Astrocyte of the spinal cord (primary cell): ENCODE data around the gene FAM177A1.
"Not testable (repeated sequence)": the region's sequence is repeated elsewhere in the genome, so short reads cannot be mapped to it uniquely, and the experiment has no call there.

Experiments used
- DNase-seq: peaks from one replicate; pipeline ENCODE4 v3.0.0; 2011; ENCODE audit warnings: low read depth, low spot score
- H3K4me3 ChIP-seq: 2 replicates; pipeline ENCODE4 v1.5.1; 2011; ENCODE audit warnings: low read depth, mild to moderate bottlenecking, low read length, moderate library complexity
- in situ Hi-C: cut with HindIII; loops from 2 replicates; pipeline ENCODE4 v1.10.0; 2017; ENCODE audit warnings: low sequenced_read_pairs
- TF ChIP-seq, protein P1 (sequence below): IDR thresholded peaks from 2 replicates; pipeline ENCODE4 v1.5.1; 2012; ENCODE audit warnings: low read depth, mild to moderate bottlenecking, low read length, inconsistent platforms

The FAM177A1 gene

DNA sequence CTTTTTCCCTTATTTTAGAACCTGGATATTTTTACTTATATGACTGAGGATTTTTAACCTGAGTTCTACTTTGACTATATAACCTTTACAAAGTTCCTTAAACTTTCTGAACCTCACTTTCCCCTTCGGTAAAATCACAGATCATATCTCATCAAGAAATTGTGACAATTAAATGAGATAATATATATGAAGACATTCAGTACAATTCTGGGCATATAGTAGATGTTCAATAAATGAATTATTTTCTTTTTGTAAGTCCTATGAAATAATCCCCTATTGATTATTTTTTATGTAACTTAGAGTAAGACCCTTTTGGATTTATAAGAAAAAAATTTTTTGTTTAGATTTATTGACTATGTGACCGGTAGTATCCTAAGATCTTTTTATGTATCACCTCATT, 17.6 kb upstream of the FAM177A1 start:
- in situ Hi-C loops = no loop called here
- TF ChIP-seq, protein P1, sequence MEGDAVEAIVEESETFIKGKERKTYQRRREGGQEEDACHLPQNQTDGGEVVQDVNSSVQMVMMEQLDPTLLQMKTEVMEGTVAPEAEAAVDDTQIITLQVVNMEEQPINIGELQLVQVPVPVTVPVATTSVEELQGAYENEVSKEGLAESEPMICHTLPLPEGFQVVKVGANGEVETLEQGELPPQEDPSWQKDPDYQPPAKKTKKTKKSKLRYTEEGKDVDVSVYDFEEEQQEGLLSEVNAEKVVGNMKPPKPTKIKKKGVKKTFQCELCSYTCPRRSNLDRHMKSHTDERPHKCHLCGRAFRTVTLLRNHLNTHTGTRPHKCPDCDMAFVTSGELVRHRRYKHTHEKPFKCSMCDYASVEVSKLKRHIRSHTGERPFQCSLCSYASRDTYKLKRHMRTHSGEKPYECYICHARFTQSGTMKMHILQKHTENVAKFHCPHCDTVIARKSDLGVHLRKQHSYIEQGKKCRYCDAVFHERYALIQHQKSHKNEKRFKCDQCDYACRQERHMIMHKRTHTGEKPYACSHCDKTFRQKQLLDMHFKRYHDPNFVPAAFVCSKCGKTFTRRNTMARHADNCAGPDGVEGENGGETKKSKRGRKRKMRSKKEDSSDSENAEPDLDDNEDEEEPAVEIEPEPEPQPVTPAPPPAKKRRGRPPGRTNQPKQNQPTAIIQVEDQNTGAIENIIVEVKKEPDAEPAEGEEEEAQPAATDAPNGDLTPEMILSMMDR = no peak
- no peak overlapping the region for H3K4me3 ChIP-seq
- no peak for DNase-seq

DNA sequence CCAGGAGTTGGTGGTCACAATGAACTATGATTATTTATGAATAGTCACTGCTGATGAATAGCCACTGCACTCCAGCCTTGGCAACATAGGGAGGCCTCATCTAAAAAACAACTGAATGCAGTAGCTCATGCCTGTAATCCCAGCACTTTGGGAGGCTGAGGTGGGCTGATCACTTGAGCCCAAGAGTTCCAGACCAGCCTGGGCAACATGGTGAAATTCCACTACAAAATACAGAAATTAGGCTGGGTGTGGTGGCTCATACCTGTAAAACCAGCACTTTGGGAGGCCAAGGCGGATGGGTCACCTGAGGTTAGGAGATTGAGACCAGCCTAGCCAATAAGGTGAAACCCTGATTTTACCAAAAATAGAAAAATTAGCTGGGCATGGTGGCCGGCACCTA, 13.5 kb upstream of the FAM177A1 start:
- in situ Hi-C loops = no loop called here
- DNase-seq = no peak
- TF ChIP-seq, protein P1 = no peak

DNA sequence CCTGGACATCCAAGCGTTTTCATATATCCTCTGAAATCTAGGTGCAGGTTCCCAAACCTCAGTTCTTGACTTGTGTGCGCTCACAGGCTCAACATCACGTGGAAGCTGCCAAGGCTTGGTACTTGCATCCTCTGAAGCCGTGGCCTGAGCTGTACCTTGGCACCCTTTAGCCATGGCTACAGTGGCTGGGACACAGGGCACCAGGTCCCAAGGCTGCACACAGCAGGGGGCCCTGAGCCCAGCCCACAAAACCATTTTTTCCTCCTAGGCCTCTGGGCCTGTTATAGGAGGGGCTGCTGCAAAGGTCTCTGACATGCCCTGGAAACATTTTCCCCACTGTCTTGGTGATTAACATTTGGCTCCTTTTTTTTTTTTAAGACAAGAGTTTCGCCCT, 11.6 kb upstream of the FAM177A1 start:
- no peak for DNase-seq
- in situ Hi-C loops = no loop called here
- H3K4me3 ChIP-seq = no peak overlapping the region
- TF ChIP-seq, protein P1 = no peak

More for the DNA sequence above, 13.5 kb upstream of the FAM177A1 start:
- H3K4me3 ChIP-seq = no peak overlapping the region

DNA sequence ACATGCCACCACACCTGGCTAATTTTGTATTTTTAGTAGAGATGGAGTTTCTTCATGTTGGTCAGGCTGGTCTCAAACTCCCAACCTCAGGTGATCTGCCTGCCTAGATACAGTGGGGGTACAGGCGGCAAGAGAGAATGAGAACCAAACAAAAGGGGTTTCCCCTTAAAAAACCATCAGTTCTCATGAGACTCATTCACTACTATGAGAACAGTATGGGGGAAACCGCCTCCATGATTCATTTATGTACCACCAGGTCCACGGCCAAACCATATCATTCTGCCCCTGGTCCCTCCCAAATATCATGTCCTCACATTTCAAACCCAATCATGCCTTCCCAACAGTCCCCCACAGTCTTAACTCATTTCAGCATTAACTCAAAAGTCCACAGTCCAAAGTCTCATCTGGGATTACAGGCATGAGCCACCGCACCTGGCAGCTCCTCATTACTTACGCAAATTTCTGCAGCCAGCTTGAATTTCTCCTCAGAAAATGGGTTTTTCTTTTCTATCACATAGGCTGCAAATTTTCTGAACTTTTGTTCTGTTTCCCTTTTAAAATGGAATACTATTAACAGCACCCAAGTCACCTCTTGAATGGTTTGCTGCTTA, 11.0 kb upstream of the FAM177A1 start:
- in situ Hi-C loops, H3K4me3 ChIP-seq, DNase-seq: not testable (repeated sequence)

DNA sequence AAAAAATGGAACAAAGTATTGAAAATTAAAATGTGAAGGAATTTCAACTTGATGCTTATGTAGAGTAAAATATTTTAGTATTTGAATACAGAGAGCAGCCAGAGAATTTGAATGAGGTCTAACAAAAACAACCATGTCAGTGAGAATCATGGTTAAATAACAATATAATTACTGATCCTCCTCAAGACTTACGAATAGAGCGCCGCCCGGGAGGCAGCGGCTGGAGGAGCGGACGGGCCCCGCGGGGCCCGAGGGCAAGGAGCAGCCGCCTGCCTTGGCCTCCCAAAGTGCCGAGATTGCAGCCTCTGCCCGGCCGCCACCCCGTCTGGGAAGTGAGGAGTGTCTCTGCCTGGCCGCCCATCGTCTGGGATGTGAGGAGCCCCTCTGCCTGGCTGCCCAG, 7.8 kb upstream of the FAM177A1 start:
- in situ Hi-C loops, H3K4me3 ChIP-seq, DNase-seq: not testable (repeated sequence)

DNA sequence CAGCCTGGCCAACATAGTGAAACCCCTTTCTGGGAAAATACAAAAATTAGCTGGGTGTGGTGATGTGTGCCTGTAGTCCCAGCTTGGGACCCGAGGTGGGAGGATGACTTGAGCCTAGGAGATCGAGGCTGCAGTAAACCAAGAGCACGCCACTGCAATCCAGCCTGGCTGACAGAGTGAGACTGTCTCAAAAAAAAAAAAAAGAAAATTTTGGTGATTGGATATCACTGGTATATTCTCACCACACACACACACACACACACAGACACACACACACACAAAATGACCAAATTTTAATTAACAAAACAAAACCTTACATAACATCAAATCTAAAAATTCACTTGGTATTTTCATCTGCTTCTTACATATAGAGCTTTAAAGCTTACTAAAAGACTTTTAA, 3.4 kb upstream of the FAM177A1 start:
- in situ Hi-C loops = no loop called here
- no peak overlapping the region for H3K4me3 ChIP-seq
- DNase-seq = no peak
- TF ChIP-seq, protein P1 = no peak

DNA sequence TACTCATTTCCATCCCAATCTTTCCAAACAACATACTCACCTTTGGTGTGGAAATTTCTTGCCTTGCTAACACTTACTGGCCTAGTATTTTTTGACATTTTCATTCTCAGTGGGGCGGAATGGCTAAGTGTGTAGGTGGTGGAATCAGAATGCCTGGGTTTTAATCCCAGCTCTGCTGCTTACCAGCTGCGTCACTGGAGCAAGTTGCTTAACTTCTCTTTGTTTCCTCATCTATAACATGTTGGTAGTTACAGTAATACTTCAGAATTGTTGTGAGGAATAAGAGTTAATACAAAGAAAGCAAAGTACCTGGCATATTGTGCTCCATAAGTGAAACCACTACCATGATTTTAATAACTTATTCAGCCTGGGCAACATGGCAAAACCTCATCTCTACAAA, 3.0 kb upstream of the FAM177A1 start:
- no peak for DNase-seq
- in situ Hi-C loops = no loop called here
- H3K4me3 ChIP-seq = no peak overlapping the region
- TF ChIP-seq, protein P1 = no peak
